ENCODE data around the gene MAPKAPK2. TPM values are rescaled to one million over a fixed set of nuclear protein-coding genes. Genes with fewer than 3 reads are reported as not detected.
"Not testable (repeated sequence)": the region's sequence is repeated elsewhere in the genome, so short reads cannot be mapped to it uniquely, and the experiment has no call there.

The MAPKAPK2 gene
- total and polyA plus RNA-seq, 2 of the 13 experiments (the other 11 are each of a cell fraction or from before 2014, with no cell fraction given), result 16.6 to 34.0 TPM

DNA sequence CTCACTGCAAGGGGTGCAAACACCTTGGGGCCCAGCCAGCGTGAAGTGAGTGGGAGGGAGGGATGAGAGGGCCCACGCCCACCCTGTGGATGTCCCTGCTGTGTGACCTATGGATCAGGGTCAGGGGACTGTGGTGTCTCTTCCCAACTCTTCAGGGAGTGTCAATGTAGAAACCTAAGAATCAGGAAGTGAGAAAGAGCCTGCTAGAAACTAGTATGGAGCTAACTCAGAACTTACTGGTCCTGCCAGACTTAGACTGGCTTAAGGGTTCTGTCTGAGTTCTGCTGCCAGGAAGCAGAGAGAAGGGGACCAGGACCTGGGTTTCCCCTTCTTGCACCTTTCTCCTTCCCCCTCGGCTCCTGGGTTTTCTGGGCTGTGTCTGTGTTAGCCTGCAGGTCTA is 89.4 kb downstream of the MAPKAPK2 start (continued):
- no peak for TF ChIP-seq ZBTB8A (CRISPR knock-in tag; IDR thresholded peaks at IDR 0.05; ENCODE audit: borderline replicate concordance, low read depth)
- TF ChIP-seq ATM (IDR thresholded peaks at IDR 0.05; ENCODE audit: borderline replicate concordance), result no peak

- BruUV-seq (replicated peaks), result no TSS peak
- POLR2A ChIA-PET, result no interaction called here
These were observed 91.5 kb downstream of the MAPKAPK2 start for GRCh38 chr1:206776229-206776628.

DNA sequence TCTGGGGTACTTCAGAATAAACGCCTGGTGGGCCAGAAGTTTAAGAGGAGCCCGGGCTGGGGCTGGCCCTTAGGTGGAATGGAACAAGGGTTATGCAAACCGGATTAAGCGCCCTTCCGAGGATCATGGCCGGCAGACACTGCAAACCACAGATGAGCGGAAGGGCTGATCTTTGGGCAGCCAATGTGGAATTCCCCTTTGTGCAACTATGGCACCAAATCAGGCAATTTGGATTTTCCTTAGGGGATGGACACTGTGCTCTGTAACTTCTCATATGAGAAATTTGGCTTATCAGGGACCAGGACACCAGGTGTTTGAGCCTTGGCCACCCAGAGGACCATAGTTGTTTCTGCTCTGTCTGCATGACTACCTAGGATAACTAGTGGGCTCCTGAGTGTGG is 93.3 kb downstream of the MAPKAPK2 start:
- Histone ChIP-seq H3K79me2 (ENCODE audit: insufficient read depth, low read length) (no peaks in the 10 kb centered on the region), H2AFZ (ENCODE audit: low read length) (no peak overlapping the region), H3K27ac (ENCODE audit: extremely low read length, insufficient read depth, low read length) (no peak overlapping the region), H4K20me1 (ENCODE audit: insufficient read depth, low read length) (no peaks in the 10 kb centered on the region), H3K4me2 (ENCODE audit: low read depth, low read length) (no peak overlapping the region), H3K36me3 (replicated peaks in 1 of 2; ENCODE audit: control insufficient read depth in 1 of 2, insufficient read depth in 2 of 2, low read length in 2 of 2) (no peaks in the 10 kb centered on the region), H3K4me1 (ENCODE audit: insufficient read depth, low read length) (peaks cover 6% of the 10 kb centered on the region), H3K9ac (ENCODE audit: insufficient read depth, low read depth, low read length) (no peak overlapping the region), H3K27me3 (ENCODE audit: control insufficient read depth in 1 of 2, insufficient read depth in 2 of 2, low read length in 2 of 2) (peaks cover 0 to 15% of the 10 kb centered on the region in 2 experiments; a peak in 3 of 5 replicates), H3K4me3 (replicated peaks in 1 of 3; ENCODE audit: insufficient read depth in 1 of 3, low read depth in 2 of 3, low read length in 3 of 3) (no peak overlapping the region), H3K9me3 (ENCODE audit: low read length) (no peaks in the 10 kb centered on the region)
- ATAC-seq (no peak), FAIRE-seq (no peak), DNase-seq (ENCODE audit: low spot score) (no peak)
- ChIA-PET CTCF (ENCODE audit: low intra/inter-chr PET ratio, low total read pairs) (no interaction called here), POLR2A (no interaction called here)
- intact Hi-C loops (cut with micrococcal nuclease; ENCODE audit: unreplicated experiment), result no loop called here
- 55% methylated on average over 5 of the region's 7 CpGs for WGBS (ENCODE audit: low lambda C conversion rate)
- in situ Hi-C loops (cut with HindIII; ENCODE audit: extremely low pct_ligation_motif_present, low pct_unique_long_range_greater_than_20kb), result no loop called here
- BruUV-seq (replicated peaks), result no TSS peak
- TF ChIP-seq MEIS2 (CRISPR knock-in tag; IDR thresholded peaks at IDR 0.05), result no peak
- no peak for TF ChIP-seq ATF1 (CRISPR knock-in tag; IDR thresholded peaks at IDR 0.05)
- no peak for TF ChIP-seq GPN1 (CRISPR knock-in tag; IDR thresholded peaks at IDR 0.05; ENCODE audit: borderline replicate concordance)

More at GRCh38 chr1:206776229-206776628, 91.5 kb downstream of the MAPKAPK2 start:
- H4K20me1 ChIP-seq (ENCODE audit: insufficient read depth, low read length), result no peaks in the 10 kb centered on the region
- in situ Hi-C loops (cut with HindIII; ENCODE audit: extremely low pct_ligation_motif_present, low pct_unique_long_range_greater_than_20kb) (no loop called here), intact Hi-C loops (cut with micrococcal nuclease; ENCODE audit: unreplicated experiment) (no loop called here)
- TF ChIP-seq ZNF251 (CRISPR knock-in tag; IDR thresholded peaks at IDR 0.05), result no peak
- TF ChIP-seq ZNF777 (CRISPR knock-in tag; IDR thresholded peaks at IDR 0.05), result no peak
- no peak for TF ChIP-seq SRSF4 (IDR thresholded peaks at IDR 0.05; ENCODE audit: low read depth, low read length, poor library complexity, severe bottlenecking)
- TF ChIP-seq EEA1 (CRISPR knock-in tag; IDR thresholded peaks at IDR 0.05; ENCODE audit: borderline replicate concordance), result no peak
- TF ChIP-seq ZEB1 (IDR thresholded peaks at IDR 0.05; ENCODE audit: insufficient replicate concordance, low read depth), result no peak
- no peak for TF ChIP-seq THAP11 (CRISPR knock-in tag; IDR thresholded peaks at IDR 0.05)
- H3K9me3 ChIP-seq (ENCODE audit: low read length), result no peaks in the 10 kb centered on the region
- no peak overlapping the region for H3K27ac ChIP-seq (ENCODE audit: extremely low read length, insufficient read depth, low read length)
- DNase-seq (ENCODE audit: low spot score) (peak; percentile 5), ATAC-seq (no peak), FAIRE-seq (no peak)
- CTCF ChIA-PET (ENCODE audit: low intra/inter-chr PET ratio, low total read pairs), result no interaction called here
- no peak overlapping the region for H3K4me2 ChIP-seq (ENCODE audit: low read depth, low read length)
- 0% methylated on average over 2 of the region's 4 CpGs for WGBS (ENCODE audit: low lambda C conversion rate)
- no peak overlapping the region for H3K4me3 ChIP-seq (replicated peaks in 1 of 3; ENCODE audit: insufficient read depth in 1 of 3, low read depth in 2 of 3, low read length in 3 of 3)
- peaks cover 6% of the 10 kb centered on the region for H3K4me1 ChIP-seq (ENCODE audit: insufficient read depth, low read length)
- no peaks in the 10 kb centered on the region for H3K36me3 ChIP-seq (replicated peaks in 1 of 2; ENCODE audit: control insufficient read depth in 1 of 2, insufficient read depth in 2 of 2, low read length in 2 of 2)
- H3K27me3 ChIP-seq (ENCODE audit: control insufficient read depth in 1 of 2, insufficient read depth in 2 of 2, low read length in 2 of 2), result peaks cover 0 to 26% of the 10 kb centered on the region in 2 experiments; a peak in 3 of 5 replicates
- no peak overlapping the region for H2AFZ ChIP-seq (ENCODE audit: low read length)
- H3K79me2 ChIP-seq (ENCODE audit: insufficient read depth, low read length), result no peaks in the 10 kb centered on the region
- H3K9ac ChIP-seq (ENCODE audit: insufficient read depth, low read depth, low read length), result no peak overlapping the region

DNA sequence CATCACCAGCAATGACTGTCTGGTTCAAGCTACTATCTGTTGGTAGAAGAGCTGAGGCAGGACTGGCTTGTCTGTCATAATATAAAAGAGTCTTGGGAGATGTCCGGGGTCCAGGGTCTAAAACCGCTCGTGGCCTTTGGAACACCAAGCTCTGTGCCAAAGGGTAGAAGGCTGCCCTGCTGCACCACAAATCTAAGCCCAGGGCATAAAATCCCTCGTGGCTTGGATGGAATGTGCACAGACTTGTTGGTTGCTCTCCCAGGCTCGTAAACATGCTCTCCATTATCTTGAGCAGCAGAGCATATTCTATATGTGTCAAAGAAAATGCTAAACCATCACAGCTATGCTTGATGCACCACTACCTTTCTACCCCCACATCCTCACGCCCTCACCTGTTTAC is 94.2 kb downstream of the MAPKAPK2 start:
- intact Hi-C loops (cut with micrococcal nuclease; ENCODE audit: unreplicated experiment); H2AFZ ChIP-seq (ENCODE audit: low read length); H3K9ac ChIP-seq (ENCODE audit: insufficient read depth, low read depth, low read length); H3K9me3 ChIP-seq (ENCODE audit: low read length); H3K4me3 ChIP-seq (replicated peaks in 1 of 3; ENCODE audit: insufficient read depth in 1 of 3, low read depth in 2 of 3, low read length in 3 of 3); DNase-seq (ENCODE audit: low spot score); H3K27ac ChIP-seq (ENCODE audit: extremely low read length, insufficient read depth, low read length); FAIRE-seq; H3K4me2 ChIP-seq (ENCODE audit: low read depth, low read length); in situ Hi-C loops (cut with HindIII; ENCODE audit: extremely low pct_ligation_motif_present, low pct_unique_long_range_greater_than_20kb); H3K79me2 ChIP-seq (ENCODE audit: insufficient read depth, low read length); ATAC-seq; H3K36me3 ChIP-seq (replicated peaks in 1 of 2; ENCODE audit: control insufficient read depth in 1 of 2, insufficient read depth in 2 of 2, low read length in 2 of 2); CTCF ChIA-PET (ENCODE audit: low intra/inter-chr PET ratio, low total read pairs); POLR2A ChIA-PET; H4K20me1 ChIP-seq (ENCODE audit: insufficient read depth, low read length); BruUV-seq (replicated peaks); H3K4me1 ChIP-seq (ENCODE audit: insufficient read depth, low read length): not testable (repeated sequence)
- WGBS (ENCODE audit: low lambda C conversion rate), result 23% methylated on average over 6 of the region's 6 CpGs
- H3K27me3 ChIP-seq (ENCODE audit: control insufficient read depth in 1 of 2, insufficient read depth in 2 of 2, low read length in 2 of 2), result peaks cover 0 to 15% of the 10 kb centered on the region in 2 experiments; a peak in 3 of 5 replicates
